GM19372 (cell line): ENCODE results near the gene MAPK1IP1L.

Experiments
- ATAC-seq: cut with Tn5 transposase; IDR thresholded peaks from one replicate; pipeline ENCODE4 v1.9.1; 2021; ENCODE audit warnings: mild to moderate bottlenecking, low read depth, moderate library complexity; ENCODE audit not compliant: unreplicated experiment

Gene MAPK1IP1L

DNA sequence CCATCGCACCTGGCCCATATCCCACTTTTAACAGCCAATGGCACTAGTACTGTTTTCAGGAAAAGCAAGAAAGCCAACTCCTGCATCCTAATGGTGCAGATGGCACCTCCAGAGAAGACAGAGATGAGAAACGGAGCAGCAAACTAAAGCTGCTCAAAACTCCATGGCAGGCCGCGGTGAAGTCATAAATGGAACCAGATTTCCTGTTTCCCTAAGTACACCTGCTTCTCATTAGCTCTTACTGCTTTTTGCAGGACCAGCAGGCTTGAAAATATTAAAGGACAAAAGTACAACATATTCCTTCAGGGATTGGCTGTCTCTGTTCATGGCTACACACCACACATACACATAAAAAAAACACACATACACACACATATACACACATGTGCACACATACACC lies 40.9 kb downstream of the MAPK1IP1L start:
- ATAC-seq: no peak

- no peak for ATAC-seq
Observed at GRCh38 chr14:55094292-55095157, 43.1 kb downstream of the MAPK1IP1L start.

DNA sequence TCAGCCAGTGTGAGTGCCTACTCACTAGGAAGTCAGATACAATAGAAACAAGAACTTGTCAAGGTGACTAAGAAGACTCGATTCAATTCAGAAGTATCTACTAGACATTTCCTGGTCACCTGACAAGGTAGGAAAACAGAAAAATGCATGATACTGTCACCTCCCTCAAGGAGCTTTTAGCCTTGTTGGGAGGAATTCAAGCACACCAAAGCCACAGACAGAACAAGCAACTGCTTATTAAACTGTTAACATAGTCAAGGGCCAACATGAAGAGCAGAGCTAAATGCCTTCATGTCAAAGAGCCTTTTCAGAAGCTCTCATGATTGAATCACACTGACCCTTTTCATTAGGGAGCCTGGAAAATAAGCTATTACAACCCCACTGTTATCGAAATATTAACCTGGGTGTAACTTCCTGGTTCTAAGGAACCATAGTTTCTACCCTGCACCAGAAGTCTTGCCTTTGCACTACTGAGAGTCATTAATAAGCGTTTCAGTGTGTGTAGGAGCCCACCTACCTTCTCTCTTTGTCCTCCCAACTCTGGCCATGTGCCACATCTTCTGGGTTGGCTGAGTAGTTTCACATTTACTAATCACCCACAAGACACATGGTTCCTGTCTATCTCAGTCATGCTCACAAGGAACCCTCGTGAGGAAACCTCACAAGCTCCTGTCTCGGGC lies 46.6 kb downstream of the MAPK1IP1L start:
- peak; percentile 60 for ATAC-seq

DNA sequence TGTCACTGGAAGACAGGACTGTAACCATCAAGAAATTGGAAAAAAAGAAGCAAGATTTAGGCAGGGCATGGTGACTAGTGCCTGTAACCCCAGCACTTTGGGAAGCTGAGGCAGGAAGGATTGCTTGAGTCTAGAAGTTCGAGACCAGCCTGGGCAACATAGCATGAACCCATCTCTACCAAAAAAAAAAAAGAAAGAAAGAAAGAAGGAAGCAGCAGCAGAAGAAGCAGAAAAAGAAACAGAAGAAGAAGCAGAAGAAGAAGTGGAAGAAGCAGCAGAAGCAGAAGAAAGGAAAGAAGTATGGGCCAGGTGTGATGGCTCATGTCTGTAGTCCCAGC lies 47.1 kb downstream of the MAPK1IP1L start:
- no peak for ATAC-seq

- no peak for ATAC-seq
Observed at GRCh38 chr14:55099756-55100155, 48.3 kb downstream of the MAPK1IP1L start.

DNA sequence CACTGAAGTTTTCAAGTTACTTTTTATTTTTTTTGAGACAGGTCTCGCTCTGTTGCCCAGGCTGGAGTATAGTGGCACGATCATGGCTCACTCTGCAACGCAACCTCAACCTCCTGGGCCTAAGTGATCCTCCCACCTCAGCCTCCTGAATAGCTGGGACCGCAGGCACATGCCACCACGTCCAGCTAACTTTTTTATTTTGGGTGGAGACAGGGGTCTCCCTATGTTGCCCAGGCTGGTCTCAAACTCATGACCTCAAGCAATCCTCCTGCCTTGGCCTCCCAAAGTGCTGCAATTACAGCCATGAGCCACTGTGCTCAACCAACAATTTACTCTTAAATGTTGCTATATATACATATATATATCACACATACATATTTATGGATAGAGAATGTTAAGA lies 50.3 kb downstream of the MAPK1IP1L start:
- no peak for ATAC-seq

- ATAC-seq: peak; percentile 62
Observed at GRCh38 chr14:55102141-55102621, 50.7 kb downstream of the MAPK1IP1L start.

DNA sequence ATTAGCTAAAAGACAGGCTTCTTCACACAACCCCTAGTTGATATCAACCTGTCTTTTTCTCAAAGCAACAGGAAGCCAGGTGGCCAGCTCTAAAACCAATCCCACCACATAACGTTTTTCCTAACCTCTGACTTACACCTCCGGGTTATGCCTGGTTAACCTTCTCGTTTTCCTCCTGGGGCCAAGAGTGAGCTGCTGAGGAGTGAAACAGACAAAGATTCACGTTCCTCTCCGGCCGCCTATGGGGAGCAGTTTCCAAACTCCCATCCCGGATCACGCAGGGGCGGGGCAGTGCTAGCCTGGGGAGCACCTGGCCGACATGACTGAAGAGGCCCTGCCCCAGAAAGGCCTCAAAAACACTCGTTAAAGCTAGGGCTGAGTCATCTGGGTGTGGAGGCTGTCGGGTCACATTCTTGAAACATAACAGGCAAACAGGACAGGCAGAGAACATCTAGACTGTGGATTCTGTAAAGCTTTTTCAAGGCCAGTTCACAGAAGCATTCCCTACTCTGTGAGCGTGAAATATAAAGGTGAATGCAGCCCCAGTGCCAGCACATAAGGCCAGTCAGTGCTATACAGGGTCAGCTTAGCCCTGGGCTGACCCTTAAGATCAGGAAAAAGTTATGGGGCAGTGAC lies 51.7 kb downstream of the MAPK1IP1L start:
- peak; percentile 29 for ATAC-seq

DNA sequence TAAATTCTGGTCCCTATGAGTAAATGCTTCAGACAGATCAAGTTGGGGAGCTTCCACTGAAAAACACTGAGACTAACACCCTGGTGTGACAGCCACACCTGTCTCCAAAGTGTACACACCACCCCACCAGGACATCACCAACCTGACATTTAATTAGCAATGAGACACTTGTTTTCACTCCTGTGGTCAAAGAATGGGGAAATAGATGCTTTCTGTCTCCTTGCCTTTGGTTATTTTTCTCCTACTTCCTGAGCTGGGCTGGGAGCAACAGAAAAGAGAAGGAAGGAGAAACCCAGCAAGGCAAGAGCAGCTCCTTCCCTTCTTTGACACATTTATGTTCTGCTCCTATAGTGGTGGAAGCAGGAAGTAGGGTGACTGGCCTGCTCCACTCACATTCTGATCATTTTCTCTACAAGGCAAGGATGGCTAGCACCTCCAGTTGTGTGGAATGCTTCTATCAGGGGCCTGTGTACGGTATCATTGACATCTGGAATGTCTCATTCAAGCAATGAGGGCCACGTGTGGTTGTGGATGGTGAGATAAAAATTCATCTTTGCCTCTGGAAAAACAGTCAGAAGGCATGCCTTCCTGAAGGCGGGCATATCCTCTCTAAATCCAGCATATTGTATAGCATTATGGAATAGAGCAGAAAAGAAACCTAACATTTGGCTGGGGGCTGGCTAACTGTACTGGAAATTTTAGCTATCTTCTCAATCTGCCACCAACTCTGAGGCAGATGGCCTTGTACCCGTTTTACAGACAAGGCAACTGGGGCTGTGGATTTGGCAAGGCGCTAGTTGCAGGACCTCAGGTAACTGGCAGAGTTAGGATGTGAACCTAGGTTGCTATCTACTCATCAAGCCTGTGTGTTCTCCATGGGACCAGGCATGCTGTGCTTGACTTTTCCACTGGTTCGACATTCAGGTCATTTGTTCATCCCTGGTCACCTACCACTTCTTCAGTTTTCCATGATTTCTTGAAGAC lies 52.8 kb downstream of the MAPK1IP1L start:
- ATAC-seq: no peak

DNA sequence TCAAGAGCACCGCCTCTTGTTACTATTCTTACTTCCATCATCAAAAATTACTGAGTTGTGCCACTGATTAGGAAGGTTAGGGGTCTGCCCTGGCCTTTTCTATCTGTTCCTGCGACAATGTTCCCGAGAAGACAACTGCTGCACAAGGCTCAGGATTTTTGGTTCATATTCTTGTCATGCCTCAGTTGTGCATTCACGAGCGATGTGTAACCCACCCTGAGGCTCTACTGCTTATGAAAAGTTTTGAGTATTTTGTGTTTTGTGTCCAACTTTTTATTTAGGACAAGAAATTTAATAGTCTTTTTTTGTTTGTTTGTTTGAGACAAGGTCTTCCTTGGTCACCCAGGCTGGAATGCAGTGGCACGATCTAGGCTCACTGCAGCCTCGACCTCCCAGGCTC lies 54.5 kb downstream of the MAPK1IP1L start:
- ATAC-seq: no peak

DNA sequence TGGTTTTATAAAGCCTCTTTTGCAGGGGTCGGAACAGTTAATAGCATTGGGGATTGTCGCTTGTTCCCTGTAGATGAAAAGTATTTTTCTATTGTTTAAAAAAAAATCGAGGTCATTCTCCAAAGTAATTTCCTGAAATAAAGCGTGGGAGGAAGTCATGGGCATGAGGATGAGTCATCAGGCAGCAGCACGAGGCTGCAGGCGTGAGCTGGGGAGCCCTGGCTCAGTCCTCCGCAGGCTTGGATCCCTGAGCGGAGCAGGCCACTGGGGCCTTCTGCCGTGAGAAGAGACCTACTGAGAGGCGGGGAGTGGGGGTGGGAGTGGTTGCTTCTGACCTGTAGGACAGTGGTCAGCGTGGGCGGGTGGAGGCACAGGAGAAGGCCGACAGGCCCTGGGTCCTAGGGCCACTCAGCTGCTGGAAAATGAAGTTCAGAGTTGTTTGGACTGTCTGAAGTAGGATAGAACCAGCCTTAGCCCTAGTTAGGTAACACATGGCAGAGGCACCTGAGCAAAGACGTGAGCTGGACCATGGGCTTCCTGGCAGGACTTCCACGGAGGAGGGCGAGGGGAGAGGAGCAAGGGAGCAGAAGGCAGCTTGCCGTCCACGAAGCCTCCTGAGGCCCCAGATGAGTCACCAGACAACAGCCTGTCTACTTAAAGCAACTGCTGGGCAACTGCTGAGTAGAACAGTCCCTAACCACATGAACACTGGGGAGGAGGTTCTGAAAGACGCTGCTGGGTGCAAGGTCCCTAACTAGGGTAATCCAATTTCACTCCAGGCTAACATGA lies 56.5 kb downstream of the MAPK1IP1L start:
- no peak for ATAC-seq

DNA sequence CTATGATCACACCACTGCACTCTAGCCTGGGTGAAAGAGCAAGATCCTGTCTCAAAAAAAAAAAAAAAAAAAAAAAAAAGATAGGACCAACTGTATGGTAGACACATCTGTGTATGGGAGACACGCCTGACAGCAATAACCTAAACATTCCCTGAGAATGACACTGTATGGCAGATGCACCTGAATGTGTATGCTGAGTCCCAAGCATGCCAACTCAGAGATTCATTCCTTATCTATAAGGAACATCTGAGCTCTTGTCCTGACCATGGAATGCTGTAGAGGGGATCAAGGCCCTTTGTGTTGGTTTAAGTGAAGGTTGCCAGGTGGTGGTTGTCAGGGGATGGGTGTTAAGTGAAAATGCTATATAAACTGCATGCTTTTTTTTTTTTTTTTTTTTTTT lies 58.4 kb downstream of the MAPK1IP1L start:
- ATAC-seq: no peak

- ATAC-seq: no peak
Observed at GRCh38 chr14:55111122-55111708, 59.8 kb downstream of the MAPK1IP1L start.

DNA sequence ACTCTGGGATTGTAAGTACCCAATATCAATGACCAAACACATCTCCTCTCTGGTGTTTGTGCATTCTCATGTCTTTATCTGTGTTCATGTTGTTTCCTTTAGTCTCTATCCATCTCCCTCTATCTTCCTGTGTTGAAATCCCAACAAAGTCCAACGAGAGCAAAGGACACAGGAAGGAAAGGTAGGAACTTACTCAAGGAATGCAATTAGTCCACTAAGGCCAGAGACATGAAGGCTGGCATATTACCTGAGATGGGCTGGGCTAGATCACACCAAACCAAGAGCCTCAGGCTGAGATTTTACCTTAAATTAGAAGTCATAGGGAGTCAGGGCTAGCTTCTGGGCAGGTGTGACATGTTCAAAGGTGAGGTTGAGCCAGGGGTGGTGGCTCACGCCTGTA lies 63.3 kb downstream of the MAPK1IP1L start:
- no peak for ATAC-seq

DNA sequence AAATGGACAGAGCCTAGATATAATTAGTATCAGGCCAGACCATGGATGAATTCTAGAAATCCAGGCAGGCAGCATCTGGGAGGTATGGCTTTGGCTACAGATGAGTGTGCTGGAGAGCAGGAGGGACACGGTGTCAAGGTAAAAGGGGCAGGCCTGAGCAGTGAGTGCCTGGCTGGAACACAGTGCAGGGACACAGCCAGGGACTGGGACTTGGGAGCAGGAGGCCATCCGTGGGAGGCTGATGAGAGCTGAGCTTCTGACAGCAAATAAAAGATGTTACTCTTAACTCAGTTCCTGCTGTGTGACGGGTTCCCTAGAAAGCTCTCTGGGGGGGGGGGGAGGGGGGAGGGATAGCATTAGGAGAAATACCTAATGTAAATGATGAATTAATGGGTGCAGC lies 64.0 kb downstream of the MAPK1IP1L start:
- ATAC-seq: no peak

DNA sequence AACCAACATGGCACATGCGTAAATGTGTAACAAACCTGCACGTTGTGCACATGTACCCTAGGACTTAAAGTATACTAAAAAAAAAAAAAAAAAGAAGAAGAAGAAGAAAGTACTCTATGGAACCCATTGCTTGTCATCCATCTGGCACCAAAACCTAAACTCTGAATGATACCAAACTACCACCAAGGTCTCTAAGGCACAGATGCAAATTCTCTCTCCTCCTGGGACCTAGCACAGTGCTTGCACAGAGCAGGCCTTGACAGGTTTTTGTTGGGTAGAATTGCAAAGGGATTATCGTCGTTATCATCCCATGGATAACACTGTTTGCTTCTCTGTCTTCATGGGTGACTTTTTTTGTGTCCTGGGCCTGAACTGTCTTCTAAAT lies 64.4 kb downstream of the MAPK1IP1L start:
- ATAC-seq: no peak

DNA sequence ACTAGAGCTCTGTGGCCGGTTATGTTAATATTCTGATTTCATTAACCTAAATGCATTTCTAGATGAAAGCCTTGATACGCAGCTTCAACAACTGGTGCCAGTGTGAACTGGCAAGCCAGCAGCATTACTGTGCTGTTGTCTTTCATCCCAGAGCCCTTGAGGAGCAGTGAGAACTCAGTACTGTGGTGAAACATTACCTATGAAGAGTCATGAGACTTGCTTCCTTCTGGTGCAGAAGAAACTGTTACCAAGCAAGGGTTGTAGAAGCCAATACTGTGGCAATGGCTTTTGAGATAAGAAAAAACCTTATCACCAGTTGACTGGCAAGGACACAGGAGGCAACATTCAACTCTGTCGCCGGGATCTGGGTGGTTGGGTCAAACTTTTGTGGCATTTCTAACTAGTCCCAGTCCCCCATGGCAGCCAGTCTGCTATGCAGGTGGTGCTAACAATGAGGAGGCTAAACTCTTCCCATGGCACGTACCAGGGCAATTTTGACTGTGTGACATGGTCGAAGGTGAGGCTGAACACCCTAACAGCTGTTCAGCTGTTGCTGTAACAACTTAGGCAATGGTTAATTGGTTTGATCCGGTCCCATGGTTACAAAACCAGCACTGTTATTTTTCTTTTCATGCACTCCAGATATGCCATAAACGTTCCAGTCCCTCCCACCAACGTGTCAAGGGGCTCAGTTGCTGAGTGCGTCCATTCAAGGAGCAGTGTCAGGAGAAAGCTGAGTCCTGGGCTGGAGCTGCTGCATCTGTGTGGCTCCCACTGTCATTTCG lies 65.0 kb downstream of the MAPK1IP1L start:
- ATAC-seq: no peak

DNA sequence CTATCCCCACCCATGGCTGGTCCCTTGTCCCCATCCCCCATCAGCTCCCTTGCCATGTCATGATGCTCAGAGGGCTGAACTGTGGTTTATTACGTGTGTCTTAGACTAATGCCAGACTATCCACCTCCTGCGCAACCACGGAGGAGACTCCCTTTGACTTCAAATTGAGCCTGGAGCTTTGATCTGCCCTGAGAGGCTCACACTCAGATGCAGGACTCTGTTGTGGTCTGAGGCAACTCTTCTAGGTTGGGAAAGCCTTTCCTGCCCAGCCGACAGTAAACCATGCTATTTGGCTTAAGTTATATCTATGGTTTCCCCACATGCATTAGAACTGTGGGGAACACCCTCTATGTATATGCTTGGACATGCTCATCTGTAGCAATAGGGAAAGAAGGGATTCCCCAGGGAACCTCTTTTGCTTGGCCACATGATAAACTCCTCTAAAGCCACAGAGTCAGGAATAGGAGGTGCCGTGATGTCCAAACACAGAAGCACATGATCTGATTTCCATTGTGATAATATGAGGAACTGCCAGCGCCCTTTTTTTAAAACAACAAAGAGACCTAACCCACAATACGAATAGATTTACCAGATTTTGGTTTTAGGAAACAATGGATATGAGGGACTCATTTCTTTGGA lies 66.5 kb downstream of the MAPK1IP1L start:
- no peak for ATAC-seq
